NCI-H748 (cell line): ENCODE data around the gene HS6ST3.
A peak's percentile ranks its signal among the peaks of the same experiment; 100 is the strongest.

Experiments
- DNase-seq: peaks from one replicate; lab custom pipeline; 2025; ENCODE audit not compliant: unreplicated experiment; lab: John Stamatoyannopoulos, UW

HS6ST3 gene

DNA sequence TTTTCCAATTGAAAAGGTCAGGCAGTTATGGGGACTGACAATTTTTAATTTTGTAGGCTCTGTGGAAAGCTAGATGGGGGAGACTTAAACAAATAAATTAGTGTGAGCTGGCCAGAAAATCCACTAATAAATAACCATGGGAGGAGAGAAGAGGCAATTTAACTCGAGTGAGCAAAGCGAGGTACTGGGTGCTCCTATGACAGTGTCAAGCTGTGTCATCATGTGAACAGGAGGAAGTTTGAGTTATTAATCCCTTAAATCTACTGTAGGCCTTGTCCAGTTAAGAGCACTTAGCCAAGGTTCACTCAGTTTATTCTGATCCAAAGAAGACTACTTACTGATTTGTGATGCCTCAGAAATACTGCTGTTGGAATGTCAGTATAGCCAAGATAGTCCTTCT is 781.6 kb downstream of the HS6ST3 start:
- peak; percentile 4 for DNase-seq

DNA sequence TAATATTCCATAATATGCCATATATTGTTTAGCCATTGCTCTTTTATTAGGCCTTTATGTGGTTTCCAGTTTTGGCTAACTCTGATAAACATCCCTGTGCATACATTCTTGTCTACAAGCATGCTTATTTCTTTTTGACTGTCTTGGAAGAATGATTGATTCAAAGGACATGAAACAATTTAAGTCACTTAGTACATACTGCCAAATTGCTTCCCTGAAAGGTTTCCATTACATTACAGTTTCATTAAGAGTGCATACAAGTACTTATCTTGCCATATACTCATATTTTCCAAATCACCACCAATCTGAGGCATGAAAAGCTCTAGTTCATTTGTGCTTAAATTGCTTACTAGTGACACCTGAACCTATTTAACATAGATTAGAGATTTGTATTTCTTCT is 790.5 kb downstream of the HS6ST3 start:
- no peak for DNase-seq
